GM12873 (cell line): ENCODE data around the gene RPTN.

Experiments
- CTCF ChIP-seq: IDR thresholded peaks from 2 replicates; pipeline ENCODE4 v1.5.1; 2012; ENCODE audit warnings: low read depth, mild to moderate bottlenecking, moderate library complexity, low read length, control low read depth; ENCODE audit not compliant: insufficient read depth; ENCODE audit errors: missing control alignments

The RPTN gene

DNA sequence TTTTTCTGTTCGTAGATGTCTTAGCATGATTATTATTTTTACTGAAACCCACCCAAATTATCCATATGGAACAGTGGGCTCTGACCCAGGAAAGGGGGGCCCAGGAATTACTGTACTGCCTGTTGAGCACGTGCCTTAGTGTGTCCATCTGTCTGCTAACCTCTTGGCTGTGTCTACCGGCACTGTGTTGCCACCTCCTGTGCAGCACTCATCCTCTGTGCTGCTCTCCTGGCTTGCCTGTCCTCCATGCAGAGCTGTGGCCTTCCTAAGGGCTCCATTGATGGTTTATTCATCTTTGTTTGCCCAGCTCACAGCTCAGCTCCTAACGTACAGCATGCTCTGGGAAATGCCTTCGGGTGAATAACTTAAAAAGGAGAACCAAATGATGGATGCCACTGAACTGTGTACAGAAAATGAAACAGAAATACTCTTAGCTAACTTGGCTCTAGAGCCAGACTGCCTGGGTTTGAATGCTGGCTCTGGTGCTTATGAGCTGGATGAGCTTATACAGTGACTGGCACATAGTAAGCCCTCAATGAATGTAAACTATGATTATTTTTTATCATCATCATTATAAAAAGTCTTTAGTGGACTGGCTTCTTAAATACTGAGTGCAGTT is 11.4 kb upstream of the RPTN start:
- TF ChIP-seq CTCF, result no peak

DNA sequence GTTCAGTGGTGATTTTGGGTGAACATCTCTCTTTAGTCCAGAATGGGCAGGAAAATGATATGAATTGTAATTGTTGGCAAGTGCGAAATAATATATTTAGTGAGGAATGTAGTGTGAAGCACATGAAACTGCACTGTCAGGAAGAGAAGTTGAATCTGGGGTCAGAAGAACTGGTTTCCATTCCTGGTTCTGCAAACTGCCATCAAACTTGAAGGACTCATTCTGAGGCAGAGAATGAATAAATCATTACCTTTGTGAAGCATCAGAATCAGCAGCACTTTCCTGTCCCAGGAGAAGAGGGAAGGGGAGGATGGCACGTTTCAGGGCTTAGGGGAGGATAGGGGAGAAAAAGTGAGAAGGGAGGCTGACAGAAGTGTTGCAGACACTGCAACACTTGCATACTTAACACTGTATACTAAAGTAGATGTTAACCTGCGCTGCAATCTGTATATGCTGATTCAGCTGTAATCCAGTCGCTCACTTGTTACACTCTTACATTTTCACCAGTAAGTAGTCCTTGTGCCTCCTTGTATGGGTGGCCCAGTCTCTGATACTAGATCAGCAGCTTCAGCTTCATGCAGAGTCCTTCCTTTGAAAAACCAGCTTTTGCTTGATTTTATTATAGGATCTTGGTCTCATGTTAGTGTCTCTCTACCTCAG is 10.5 kb upstream of the RPTN start:
- TF ChIP-seq CTCF, result no peak

DNA sequence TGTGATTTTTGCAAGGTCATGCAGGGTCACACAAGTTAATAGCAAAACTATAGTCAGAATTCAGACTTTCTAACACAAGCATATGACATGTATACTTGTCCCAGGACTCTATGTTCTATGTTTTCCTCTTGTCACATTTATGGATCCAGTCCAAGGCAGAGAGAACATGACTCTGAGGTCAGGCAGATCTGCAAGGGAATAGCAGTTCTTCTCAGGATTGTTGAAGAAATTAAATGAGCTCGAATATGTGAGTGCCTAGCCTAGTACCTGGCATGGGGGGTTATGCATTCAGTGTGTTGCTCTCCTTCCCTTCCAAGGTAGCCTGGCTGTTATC is 9.5 kb upstream of the RPTN start:
- no peak for TF ChIP-seq CTCF

GRCh38 chr1:152167835-152168534 is 9.0 kb upstream of the RPTN start:
- TF ChIP-seq CTCF, result no peak

GRCh38 chr1:152166966-152167365 is 7.9 kb upstream of the RPTN start:
- no peak for TF ChIP-seq CTCF

- no peak for TF ChIP-seq CTCF
These were observed 6.5 kb upstream of the RPTN start for GRCh38 chr1:152165286-152166077.

DNA sequence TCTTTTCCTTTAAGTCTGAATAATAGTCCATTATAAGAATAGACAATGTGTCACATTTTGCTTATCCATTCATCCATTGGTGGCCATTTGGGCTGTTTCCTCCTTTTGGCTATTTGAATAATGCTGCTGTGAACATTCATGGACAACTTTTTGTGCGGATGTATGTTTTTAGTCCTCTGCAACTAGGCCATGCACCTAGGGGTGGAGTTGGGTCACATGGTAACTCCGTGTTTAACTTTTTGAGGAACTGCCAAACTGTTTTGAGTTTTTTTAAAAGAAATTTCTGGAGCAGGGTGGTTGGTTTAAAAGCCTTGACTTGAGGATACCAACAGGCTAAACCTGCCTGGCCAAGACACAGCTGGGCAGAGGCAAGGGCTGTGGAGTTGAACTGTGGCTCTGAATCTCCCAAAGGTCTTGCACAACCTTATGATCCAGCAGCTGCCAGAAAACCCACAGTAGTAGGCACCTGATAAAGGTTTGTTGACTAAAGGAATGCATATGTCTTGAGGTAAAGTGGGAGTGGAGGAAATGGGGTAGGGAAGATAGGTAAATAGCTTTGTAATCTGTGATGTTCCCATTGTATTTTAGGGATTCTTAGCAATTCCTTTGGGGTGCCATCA is 5.6 kb upstream of the RPTN start:
- TF ChIP-seq CTCF, result no peak
